SK-N-SH (cell line): ENCODE measurements around the gene MPZL1. TPM values are rescaled to one million over a fixed set of nuclear protein-coding genes. Genes with fewer than 3 reads are reported as not detected.

Experiments
- CTCF ChIA-PET: fragments of 300-600, 350-600 bp; formaldehyde crosslinking; extraction: SDS; loops from one replicate; lab custom pipeline; 2021; lab: Yijun Ruan, JAX
- POLR2A ChIA-PET: fragments of 350-600 bp; sonication (Branson Sonifier 250); formaldehyde crosslinking; extraction: SDS; loops from one replicate; lab custom pipeline; 2020; ENCODE audit warnings: antibody characterized with exemption, inconsistent platforms; lab: Yijun Ruan, JAX
- DNase-seq: peaks from one replicate; pipeline ENCODE4 v3.0.0; 2012
- H2AFZ ChIP-seq: fragments of 200-600 bp; sonication (generic); 2 replicates; pipeline ENCODE4 v1.8.1; 2016; ENCODE audit warnings: antibody characterized with exemption, mild to moderate bottlenecking, low read depth
- H3F3A ChIP-seq: fragments of 200-600 bp; sonication (generic); replicated peaks from 2 replicates; pipeline ENCODE3; 2016; ENCODE audit warnings: antibody characterized with exemption, mild to moderate bottlenecking; ENCODE audit not compliant: insufficient read depth
- H3K27ac ChIP-seq, 2 experiments: fragments of 200-500 bp in 1 of 2; fragments of 200-600 bp in 1 of 2; sonication (Bioruptor generic) in 1 of 2; sonication (generic), shearing (Covaris generic) in 1 of 2; 2 replicates each; pipeline versions ENCODE4 v1.5.1 to v1.6.1; 2014 to 2016; ENCODE audit warnings: low read depth in 2 of 2, inconsistent platforms in 1 of 2, low read length in 1 of 2, mild to moderate bottlenecking in 1 of 2, mixed read lengths in 1 of 2
- H3K27me3 ChIP-seq: fragments of 200-600 bp; sonication (generic), shearing (Covaris generic); 2 replicates; pipeline ENCODE4 v1.6.1; 2016; ENCODE audit warnings: mixed run types; ENCODE audit not compliant: insufficient read depth
- H3K36me3 ChIP-seq, 2 experiments: fragments of 200-500 bp in 1 of 2; fragments of 200-600 bp in 1 of 2; sonication (Bioruptor generic) in 1 of 2; sonication (generic) in 1 of 2; replicated peaks in 1 of 2; 2 replicates each; pipeline versions ENCODE3 to v1.5.1; 2014 to 2016; ENCODE audit warnings: low read length in 1 of 2, mild to moderate bottlenecking in 1 of 2; ENCODE audit not compliant: insufficient read depth in 2 of 2, control insufficient read depth in 1 of 2
- H3K4me1 ChIP-seq, 2 experiments: fragments of 200-500 bp in 1 of 2; fragments of 200-600 bp in 1 of 2; sonication (Bioruptor generic) in 1 of 2; sonication (generic), shearing (Covaris generic) in 1 of 2; 2 replicates each; pipeline versions ENCODE4 v1.5.1 to v1.6.1; 2014 to 2016; ENCODE audit warnings: low read depth in 1 of 2, low read length in 1 of 2, mixed run types in 1 of 2; ENCODE audit not compliant: insufficient read depth in 2 of 2, control insufficient read depth in 1 of 2
- H3K4me2 ChIP-seq: fragments of 200-600 bp; sonication (generic), shearing (Covaris generic); 2 replicates; pipeline ENCODE4 v1.6.1; 2017; ENCODE audit warnings: mixed run types
- H3K4me3 ChIP-seq, 2 experiments: fragments of 200-500 bp in 1 of 2; fragments of 200-600 bp in 1 of 2; sonication (Bioruptor generic) in 1 of 2; sonication (generic), shearing (Covaris generic) in 1 of 2; 2 replicates each; pipeline versions ENCODE4 v1.5.1 to v1.8.1; 2014 to 2016; ENCODE audit warnings: low read depth in 2 of 2, inconsistent platforms in 1 of 2, low read length in 1 of 2, mild to moderate bottlenecking in 1 of 2, mixed read lengths in 1 of 2, moderate library complexity in 1 of 2
- H3K79me2 ChIP-seq: fragments of 200-600 bp; sonication (generic); 2 replicates; pipeline ENCODE4 v1.8.1; 2017; ENCODE audit warnings: mild to moderate bottlenecking; ENCODE audit not compliant: insufficient read depth
- H3K9ac ChIP-seq: fragments of 200-600 bp; sonication (generic); 2 replicates; pipeline ENCODE4 v1.6.1; 2017; ENCODE audit warnings: mixed run types
- H3K9me2 ChIP-seq: fragments of 200-600 bp; sonication (generic); 2 replicates; pipeline ENCODE4 v1.6.1; 2017; ENCODE audit warnings: mixed run types
- H3K9me3 ChIP-seq: fragments of 200-600 bp; sonication (generic); 2 replicates; pipeline ENCODE4 v1.6.1; 2017; ENCODE audit warnings: mixed run types, mild to moderate bottlenecking, moderate library complexity
- H4K20me1 ChIP-seq: fragments of 200-600 bp; sonication (generic); 2 replicates; pipeline ENCODE4 v1.6.1; 2017; ENCODE audit warnings: mild to moderate bottlenecking, mixed run types; ENCODE audit not compliant: insufficient read depth
- FOXM1 ChIP-seq: IDR thresholded peaks from 2 replicates; pipeline ENCODE4 v1.4.0; 2012; ENCODE audit warnings: low read depth, mild to moderate bottlenecking
- JUND ChIP-seq: IDR thresholded peaks from 2 replicates; pipeline ENCODE4 v1.4.0; 2012
- RFX5 ChIP-seq: IDR thresholded peaks from 2 replicates; pipeline ENCODE4 v1.6.1; 2012; ENCODE audit warnings: mild to moderate bottlenecking, improper control_type of control experiment, low read length
- RXRA ChIP-seq: IDR thresholded peaks from 2 replicates; pipeline ENCODE4 v1.4.0; 2012; ENCODE audit warnings: low read depth, mild to moderate bottlenecking, borderline replicate concordance
- SIN3A ChIP-seq: IDR thresholded peaks from 2 replicates; pipeline ENCODE4 v1.6.1; 2012; ENCODE audit warnings: low read depth, mild to moderate bottlenecking, low read length, moderate library complexity, borderline replicate concordance
- TCF12 ChIP-seq: IDR thresholded peaks from 2 replicates; pipeline ENCODE4 v1.4.0; 2012
- WGBS: methylation state at CpG from one replicate; pipeline ENCODE4 v1.1.6; 2017; ENCODE audit warnings: low lambda C conversion rate; 5-methylcytosine and 5-hydroxymethylcytosine counted together
- polyA plus RNA-seq, 3 experiments: library from polyadenylated mRNA; depleted of rRNA; stranded (reverse); fragments of >200 nt; gene quantifications; 2 replicates each; pipeline ENCODE4 v1.2.3, GENCODE V29; 2012
- TF ChIP-seq, protein P1 (sequence below): fragments of 150-350 bp; IDR thresholded peaks from 2 replicates; pipeline ENCODE4 v1.6.1; 2016; ENCODE audit warnings: mild to moderate bottlenecking, low read depth, low read length
- TF ChIP-seq, protein P2 (sequence below): IDR thresholded peaks from 2 replicates; pipeline ENCODE4 v1.4.0; 2012; ENCODE audit warnings: low read depth, borderline replicate concordance

The MPZL1 gene
- polyA plus RNA-seq, 1 of the 3 experiments (the other 2 are of a cell fraction): 27.3 TPM

DNA sequence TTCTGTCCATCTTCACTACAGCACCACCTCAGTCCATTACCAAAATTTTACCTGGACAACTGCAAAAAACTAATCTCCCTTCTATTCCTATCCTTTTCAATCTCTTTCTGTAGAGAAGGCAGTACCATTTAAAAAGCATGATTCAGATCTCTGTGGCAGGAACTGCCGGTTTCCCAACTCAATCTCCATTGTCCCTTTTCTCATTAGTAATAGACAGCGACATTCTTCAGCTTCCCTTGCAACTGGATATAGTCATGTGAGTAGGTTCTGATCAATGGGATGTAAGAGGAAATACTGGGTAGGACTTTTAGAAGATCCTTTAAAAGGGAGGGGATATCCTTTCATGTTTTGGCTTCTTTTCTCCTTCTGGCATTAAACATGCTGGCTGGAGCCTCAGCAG, 117.2 kb downstream of the MPZL1 start:
- no peak for DNase-seq
- Histone ChIP-seq H4K20me1 (no peaks in the 10 kb centered on the region), H3F3A (no peaks in the 10 kb centered on the region), H3K4me3 (no peak overlapping the region), H2AFZ (no peak overlapping the region), H3K79me2 (no peaks in the 10 kb centered on the region), H3K4me2 (no peak overlapping the region), H3K27ac (no peak overlapping the region), H3K4me1 (no peaks in the 10 kb centered on the region), H3K36me3 (no peaks in the 10 kb centered on the region), H3K27me3 (no peaks in the 10 kb centered on the region), H3K9ac (no peak overlapping the region), H3K9me2 (no peaks in the 10 kb centered on the region), H3K9me3 (no peaks in the 10 kb centered on the region)
- TF ChIP-seq SIN3A: no peak
- TF ChIP-seq JUND: no peak
- TF ChIP-seq FOXM1: no peak
- TF ChIP-seq, protein P1, sequence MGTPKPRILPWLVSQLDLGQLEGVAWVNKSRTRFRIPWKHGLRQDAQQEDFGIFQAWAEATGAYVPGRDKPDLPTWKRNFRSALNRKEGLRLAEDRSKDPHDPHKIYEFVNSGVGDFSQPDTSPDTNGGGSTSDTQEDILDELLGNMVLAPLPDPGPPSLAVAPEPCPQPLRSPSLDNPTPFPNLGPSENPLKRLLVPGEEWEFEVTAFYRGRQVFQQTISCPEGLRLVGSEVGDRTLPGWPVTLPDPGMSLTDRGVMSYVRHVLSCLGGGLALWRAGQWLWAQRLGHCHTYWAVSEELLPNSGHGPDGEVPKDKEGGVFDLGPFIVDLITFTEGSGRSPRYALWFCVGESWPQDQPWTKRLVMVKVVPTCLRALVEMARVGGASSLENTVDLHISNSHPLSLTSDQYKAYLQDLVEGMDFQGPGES: no peak
- no peak for TF ChIP-seq RXRA
- TF ChIP-seq RFX5: no peak
- TF ChIP-seq, protein P2, sequence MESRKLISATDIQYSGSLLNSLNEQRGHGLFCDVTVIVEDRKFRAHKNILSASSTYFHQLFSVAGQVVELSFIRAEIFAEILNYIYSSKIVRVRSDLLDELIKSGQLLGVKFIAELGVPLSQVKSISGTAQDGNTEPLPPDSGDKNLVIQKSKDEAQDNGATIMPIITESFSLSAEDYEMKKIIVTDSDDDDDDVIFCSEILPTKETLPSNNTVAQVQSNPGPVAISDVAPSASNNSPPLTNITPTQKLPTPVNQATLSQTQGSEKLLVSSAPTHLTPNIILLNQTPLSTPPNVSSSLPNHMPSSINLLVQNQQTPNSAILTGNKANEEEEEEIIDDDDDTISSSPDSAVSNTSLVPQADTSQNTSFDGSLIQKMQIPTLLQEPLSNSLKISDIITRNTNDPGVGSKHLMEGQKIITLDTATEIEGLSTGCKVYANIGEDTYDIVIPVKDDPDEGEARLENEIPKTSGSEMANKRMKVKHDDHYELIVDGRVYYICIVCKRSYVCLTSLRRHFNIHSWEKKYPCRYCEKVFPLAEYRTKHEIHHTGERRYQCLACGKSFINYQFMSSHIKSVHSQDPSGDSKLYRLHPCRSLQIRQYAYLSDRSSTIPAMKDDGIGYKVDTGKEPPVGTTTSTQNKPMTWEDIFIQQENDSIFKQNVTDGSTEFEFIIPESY: no peak
- no peak for TF ChIP-seq TCF12
- ChIA-PET CTCF (no interaction called here), POLR2A (no interaction called here)
- 70% methylated on average over 2 of the region's 2 CpGs for WGBS

Other genes with a start within 250 kb of the MPZL1 start
- gene CD247, start 203.5 kb upstream of the MPZL1 start, polyA plus RNA-seq (2012; rRNA removed): 0.08 TPM in 1 of 2 replicates, not detected in the other
- 26.1 and 37.0 TPM in 2 replicates for gene CREG1, start 168.2 kb upstream of the MPZL1 start, polyA plus RNA-seq (2012; rRNA removed)
- gene RCSD1, start 91.8 kb upstream of the MPZL1 start, polyA plus RNA-seq (2012; rRNA removed): 0.02 and 0.03 TPM in 2 replicates
- 0.10 and 0.15 TPM in 2 replicates for gene ADCY10, start 192.2 kb downstream of the MPZL1 start, polyA plus RNA-seq (2012; rRNA removed)
- gene DCAF6, start 214.7 kb downstream of the MPZL1 start, polyA plus RNA-seq (2012; rRNA removed): 31.3 and 46.1 TPM in 2 replicates
- gene MPC2, start 215.1 kb downstream of the MPZL1 start, polyA plus RNA-seq (2012; rRNA removed): 15.9 and 21.0 TPM in 2 replicates